Measurements from ENCODE around the gene AP1G2. TPM values are rescaled to one million over a fixed set of nuclear protein-coding genes. Genes with fewer than 3 reads are reported as not detected.
"Not testable (repeated sequence)": the region's sequence is repeated elsewhere in the genome, so short reads cannot be mapped to it uniquely, and the experiment has no call there.

Gene AP1G2
- total RNA-seq, 1 donor from 2014 or later: 53.2 TPM

DNA sequence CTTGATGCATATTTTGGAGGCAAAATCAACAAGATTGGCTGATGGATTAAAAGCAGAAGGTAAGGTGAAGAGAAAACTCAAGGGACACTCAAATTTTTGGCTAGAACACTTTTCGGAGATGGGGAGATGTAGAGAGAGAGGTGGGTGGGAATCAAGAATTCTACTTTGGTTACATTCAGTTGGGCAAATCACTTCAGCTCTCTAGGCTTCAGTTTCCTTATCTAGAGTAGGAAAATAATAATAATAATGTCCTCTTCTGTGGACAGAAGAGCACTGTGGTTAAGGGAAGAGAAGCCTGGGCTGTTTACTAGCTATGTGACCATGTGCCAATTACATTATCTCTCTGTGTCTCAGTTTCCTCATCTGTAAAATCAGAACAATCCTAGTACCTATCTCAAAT is 45.2 kb upstream of the AP1G2 start:
- DNase-seq (ENCODE audit: low read depth, low spot score): no peak
- H3K36me3 Mint-ChIP-seq (ENCODE audit: low read depth): no peaks in the 10 kb centered on the region
- peaks cover 76% of the 10 kb centered on the region for H3K27me3 Mint-ChIP-seq (ENCODE audit: low read depth)
- no peaks in the 10 kb centered on the region for H3K9me3 Mint-ChIP-seq
- no peak overlapping the region for H3K4me3 Mint-ChIP-seq
- H3K27ac Mint-ChIP-seq (ENCODE audit: unreplicated experiment): no peak overlapping the region
- no peaks in the 10 kb centered on the region for H3K4me1 Mint-ChIP-seq
- TF ChIP-seq CTCF (conservative IDR thresholded peaks at IDR 0.05): no peak

- Mint-ChIP-seq H3K36me3 (ENCODE audit: low read depth) (no peaks in the 10 kb centered on the region), H3K27ac (ENCODE audit: unreplicated experiment) (no peak overlapping the region), H3K27me3 (ENCODE audit: low read depth) (peaks cover 79% of the 10 kb centered on the region), H3K4me3 (no peak overlapping the region), H3K9me3 (no peaks in the 10 kb centered on the region), H3K4me1 (no peaks in the 10 kb centered on the region)
- no peak for DNase-seq (ENCODE audit: low read depth, low spot score)
- TF ChIP-seq CTCF (conservative IDR thresholded peaks at IDR 0.05): no peak
Observed at GRCh38 chr14:23612354-23612732, 44.8 kb upstream of the AP1G2 start.

DNA sequence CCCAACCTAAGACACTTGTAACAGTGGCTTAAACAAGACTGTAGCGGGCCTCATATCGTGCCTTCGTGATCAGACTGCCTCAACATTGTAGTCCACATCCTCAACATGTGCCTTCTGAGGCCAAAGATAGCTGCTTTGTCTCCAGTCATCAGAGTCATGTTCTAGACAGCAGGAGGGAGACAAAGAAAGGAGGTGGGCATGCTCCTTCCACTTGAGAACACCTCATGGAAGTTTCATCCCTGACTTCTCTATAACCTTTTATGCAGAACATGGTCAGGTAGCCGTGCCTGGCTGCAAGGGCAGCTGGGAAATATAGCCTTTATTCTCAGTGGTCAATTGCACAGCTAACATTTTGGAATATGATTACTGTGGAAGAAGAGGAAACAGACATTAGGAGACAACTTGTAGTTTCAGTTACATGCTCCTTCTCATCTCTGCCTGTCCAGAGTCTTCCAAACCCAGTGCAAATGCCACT is 43.3 kb upstream of the AP1G2 start:
- Mint-ChIP-seq H3K27me3 (ENCODE audit: low read depth) (peaks cover 84% of the 10 kb centered on the region), H3K27ac (ENCODE audit: unreplicated experiment) (no peak overlapping the region), H3K4me1 (no peaks in the 10 kb centered on the region), H3K4me3 (no peak overlapping the region), H3K9me3 (no peaks in the 10 kb centered on the region), H3K36me3 (ENCODE audit: low read depth) (no peaks in the 10 kb centered on the region)
- TF ChIP-seq CTCF (conservative IDR thresholded peaks at IDR 0.05): no peak
- no peak for DNase-seq (ENCODE audit: low read depth, low spot score)

DNA sequence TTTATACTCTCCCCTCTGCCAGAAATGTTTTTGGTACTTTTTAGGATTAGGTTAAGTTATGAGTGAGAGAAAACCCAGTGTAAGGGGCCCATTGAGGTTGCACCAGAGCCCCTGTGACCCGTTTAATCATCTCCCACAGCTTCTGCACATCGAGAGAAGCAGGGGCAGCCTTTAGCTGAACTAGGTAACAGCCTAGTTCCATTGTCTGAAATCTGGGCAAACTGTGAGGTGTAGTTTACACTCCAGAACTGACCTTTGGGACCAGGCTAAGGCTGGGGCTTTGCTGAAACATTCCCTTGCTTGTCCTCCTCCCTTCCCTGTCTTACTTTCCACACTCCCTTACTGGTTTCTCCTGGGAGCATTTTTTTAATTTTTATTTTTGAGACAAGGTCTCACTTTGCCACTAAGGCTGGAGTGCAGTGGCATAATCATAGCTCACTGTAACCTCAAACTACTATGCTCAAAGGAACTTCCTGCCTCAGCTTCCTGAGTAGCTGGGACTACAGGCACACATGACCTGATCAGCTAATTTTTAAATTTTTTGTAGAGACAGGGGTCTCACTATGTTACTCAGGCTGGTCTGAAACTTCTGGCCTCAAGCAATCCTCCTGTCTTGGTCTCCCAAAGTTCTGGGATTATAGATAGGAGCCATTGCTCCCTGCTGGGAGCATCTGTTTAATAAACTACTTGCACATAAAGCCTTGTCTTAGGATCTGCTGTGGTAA is 42.7 kb upstream of the AP1G2 start:
- Mint-ChIP-seq H3K36me3 (ENCODE audit: low read depth) (no peaks in the 10 kb centered on the region), H3K4me1 (no peaks in the 10 kb centered on the region), H3K27me3 (ENCODE audit: low read depth) (peaks cover 84% of the 10 kb centered on the region), H3K9me3 (no peaks in the 10 kb centered on the region), H3K4me3 (no peak overlapping the region), H3K27ac (ENCODE audit: unreplicated experiment) (no peak overlapping the region)
- TF ChIP-seq CTCF (conservative IDR thresholded peaks at IDR 0.05): no peak
- DNase-seq (ENCODE audit: low read depth, low spot score): no peak

GRCh38 chr14:23609411-23610089 is 42.0 kb upstream of the AP1G2 start:
- DNase-seq (ENCODE audit: low read depth, low spot score); H3K4me1 Mint-ChIP-seq; H3K27ac Mint-ChIP-seq (ENCODE audit: unreplicated experiment); H3K4me3 Mint-ChIP-seq; H3K36me3 Mint-ChIP-seq (ENCODE audit: low read depth); H3K9me3 Mint-ChIP-seq: not testable (repeated sequence)
- peaks cover 81% of the 10 kb centered on the region for H3K27me3 Mint-ChIP-seq (ENCODE audit: low read depth)

DNA sequence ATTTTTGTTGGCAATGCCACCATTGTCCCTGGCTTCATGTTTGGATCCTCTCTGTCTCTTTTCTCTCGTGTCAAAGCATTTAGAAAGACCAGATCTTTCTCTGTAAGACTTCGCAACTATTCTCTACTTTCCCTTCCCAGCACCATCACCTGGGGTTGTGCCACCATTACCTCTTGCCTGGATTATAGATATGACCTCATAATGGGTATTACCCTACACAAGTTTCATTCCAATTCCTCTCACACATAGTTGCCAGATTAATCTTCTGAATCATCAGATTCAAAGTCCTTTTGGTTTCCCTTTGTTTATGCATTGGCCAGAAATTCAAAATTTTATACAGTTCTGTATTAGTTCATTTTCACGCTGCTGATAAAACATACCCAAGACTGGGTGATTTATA is 41.4 kb upstream of the AP1G2 start:
- no peaks in the 10 kb centered on the region for H3K9me3 Mint-ChIP-seq
- TF ChIP-seq CTCF (conservative IDR thresholded peaks at IDR 0.05): no peak
- no peak for DNase-seq (ENCODE audit: low read depth, low spot score)
- H3K4me3 Mint-ChIP-seq: no peak overlapping the region
- H3K36me3 Mint-ChIP-seq (ENCODE audit: low read depth): no peaks in the 10 kb centered on the region
- H3K27ac Mint-ChIP-seq (ENCODE audit: unreplicated experiment): no peak overlapping the region
- peaks cover 75% of the 10 kb centered on the region for H3K27me3 Mint-ChIP-seq (ENCODE audit: low read depth)
- H3K4me1 Mint-ChIP-seq: no peaks in the 10 kb centered on the region

All from neural crest cell (in vitro differentiated cells).